Neuron (in vitro differentiated cells): ENCODE results near the gene JMJD4.

Source experiments
- H2AFZ ChIP-seq: one replicate; pipeline ENCODE4 v1.6.1; 2013; ENCODE audit warnings: low read depth, mild to moderate bottlenecking, inconsistent platforms, low read length, moderate library complexity
- H3K27me3 ChIP-seq: one replicate; pipeline ENCODE4 v1.6.1; 2013; ENCODE audit warnings: low read length; ENCODE audit not compliant: insufficient read depth
- H3K36me3 ChIP-seq: one replicate; pipeline ENCODE4 v1.6.1; 2013; ENCODE audit warnings: low read length; ENCODE audit not compliant: insufficient read depth
- H3K4me1 ChIP-seq: one replicate; pipeline ENCODE4 v1.6.1; 2013; ENCODE audit warnings: low read length; ENCODE audit not compliant: insufficient read depth
- H3K4me3 ChIP-seq: 2 replicates; pipeline ENCODE4 v1.5.1; 2013; ENCODE audit warnings: mild to moderate bottlenecking, low read length, moderate library complexity
- H3K9me3 ChIP-seq: one replicate; pipeline ENCODE4 v1.6.1; 2013; ENCODE audit warnings: low read length

Gene JMJD4

GRCh38 chr1:227774821-227775661, 39.9 kb upstream of the JMJD4 start:
- Histone ChIP-seq H3K4me3 (no peak overlapping the region), H3K9me3 (no peaks in the 10 kb centered on the region), H3K4me1 (peaks cover 13% of the 10 kb centered on the region), H3K36me3 (peaks cover 16% of the 10 kb centered on the region), H2AFZ (no peak overlapping the region), H3K27me3 (no peaks in the 10 kb centered on the region)

GRCh38 chr1:227774051-227774731, 39.1 kb upstream of the JMJD4 start:
- Histone ChIP-seq H3K9me3 (no peaks in the 10 kb centered on the region), H3K4me1 (peaks cover 13% of the 10 kb centered on the region), H3K27me3 (no peaks in the 10 kb centered on the region), H2AFZ (no peak overlapping the region), H3K4me3 (no peak overlapping the region), H3K36me3 (peaks cover 24% of the 10 kb centered on the region)

- Histone ChIP-seq H3K4me3 (no peak overlapping the region), H2AFZ (no peak overlapping the region), H3K27me3 (no peaks in the 10 kb centered on the region), H3K9me3 (no peaks in the 10 kb centered on the region), H3K4me1 (peaks cover 13% of the 10 kb centered on the region), H3K36me3 (peaks cover 29% of the 10 kb centered on the region)
Measured at GRCh38 chr1:227773558-227773957, 38.5 kb upstream of the JMJD4 start.

- Histone ChIP-seq H3K36me3 (peaks cover 47% of the 10 kb centered on the region), H3K4me1 (peaks cover 12% of the 10 kb centered on the region), H3K27me3 (no peaks in the 10 kb centered on the region), H3K9me3 (no peaks in the 10 kb centered on the region), H3K4me3 (no peak overlapping the region), H2AFZ (no peak overlapping the region)
Measured at GRCh38 chr1:227771771-227772170, 36.7 kb upstream of the JMJD4 start.

GRCh38 chr1:227771326-227771725, 36.2 kb upstream of the JMJD4 start:
- H3K4me3 ChIP-seq: no peak overlapping the region
- peaks cover 49% of the 10 kb centered on the region for H3K36me3 ChIP-seq
- H2AFZ ChIP-seq: no peak overlapping the region
- H3K27me3 ChIP-seq: no peaks in the 10 kb centered on the region
- H3K4me1 ChIP-seq: peaks cover 7% of the 10 kb centered on the region
- H3K9me3 ChIP-seq: no peaks in the 10 kb centered on the region

GRCh38 chr1:227770812-227771211, 35.7 kb upstream of the JMJD4 start:
- Histone ChIP-seq H3K4me3 (no peak overlapping the region), H3K36me3 (peaks cover 49% of the 10 kb centered on the region), H3K4me1 (peaks cover 2% of the 10 kb centered on the region), H3K27me3 (no peaks in the 10 kb centered on the region), H2AFZ (no peak overlapping the region), H3K9me3 (no peaks in the 10 kb centered on the region)

- Histone ChIP-seq H3K36me3 (peaks cover 49% of the 10 kb centered on the region), H3K4me1 (no peaks in the 10 kb centered on the region), H3K9me3 (no peaks in the 10 kb centered on the region), H2AFZ (no peak overlapping the region), H3K27me3 (no peaks in the 10 kb centered on the region), H3K4me3 (no peak overlapping the region)
Measured at GRCh38 chr1:227769936-227770494, 34.9 kb upstream of the JMJD4 start.

- peaks cover 49% of the 10 kb centered on the region for H3K36me3 ChIP-seq
- no peak overlapping the region for H2AFZ ChIP-seq
- H3K9me3 ChIP-seq: no peaks in the 10 kb centered on the region
- H3K27me3 ChIP-seq: no peaks in the 10 kb centered on the region
- no peak overlapping the region for H3K4me3 ChIP-seq
- no peaks in the 10 kb centered on the region for H3K4me1 ChIP-seq
Measured at GRCh38 chr1:227769047-227769935, 34.2 kb upstream of the JMJD4 start.

GRCh38 chr1:227768640-227769039, 33.5 kb upstream of the JMJD4 start:
- Histone ChIP-seq H2AFZ (no peak overlapping the region), H3K36me3 (peaks cover 46% of the 10 kb centered on the region), H3K4me1 (no peaks in the 10 kb centered on the region), H3K27me3 (no peaks in the 10 kb centered on the region), H3K9me3 (no peaks in the 10 kb centered on the region), H3K4me3 (no peak overlapping the region)

GRCh38 chr1:227768125-227768439, 33.0 kb upstream of the JMJD4 start:
- peaks cover 43% of the 10 kb centered on the region for H3K36me3 ChIP-seq

GRCh38 chr1:227767401-227768124, 32.5 kb upstream of the JMJD4 start:
- Histone ChIP-seq H3K4me1 (peaks cover 2% of the 10 kb centered on the region), H3K27me3 (no peaks in the 10 kb centered on the region), H2AFZ (no peak overlapping the region), H3K4me3 (no peak overlapping the region), H3K36me3 (peaks cover 43% of the 10 kb centered on the region), H3K9me3 (no peaks in the 10 kb centered on the region)

More at GRCh38 chr1:227768125-227768439, 33.0 kb upstream of the JMJD4 start:
- no peak overlapping the region for H2AFZ ChIP-seq
- no peaks in the 10 kb centered on the region for H3K27me3 ChIP-seq
- H3K4me3 ChIP-seq: no peak overlapping the region
- H3K9me3 ChIP-seq: no peaks in the 10 kb centered on the region
- H3K4me1 ChIP-seq: no peaks in the 10 kb centered on the region

- no peaks in the 10 kb centered on the region for H3K9me3 ChIP-seq
- no peaks in the 10 kb centered on the region for H3K27me3 ChIP-seq
- H3K36me3 ChIP-seq: peaks cover 43% of the 10 kb centered on the region
- peaks cover 3% of the 10 kb centered on the region for H3K4me1 ChIP-seq
- H3K4me3 ChIP-seq: no peak overlapping the region
- no peak overlapping the region for H2AFZ ChIP-seq
Measured at GRCh38 chr1:227766653-227767277, 31.7 kb upstream of the JMJD4 start.
